ENCODE results near the gene PIP5K1C. TPM values are rescaled to one million over a fixed set of nuclear protein-coding genes. Genes with fewer than 3 reads are reported as not detected.

PIP5K1C gene
- polyA plus RNA-seq, 1 donor (not counting 4 experiments of a cell fraction or from before 2014, with no cell fraction given) = 3.6 TPM

- dilution Hi-C loops (cut with MboI; ENCODE audit: extremely low pct_ligation_motif_present, low sequenced_read_pairs) = no loop called here
- no peak overlapping the region for H3K27ac ChIP-seq (ENCODE audit: control insufficient read depth, insufficient read depth, low read length)
- H3K9me1 ChIP-seq (ENCODE audit: control insufficient read depth, extremely low read depth, insufficient read depth, low read length) = no peaks in the 10 kb centered on the region
- H3K9ac ChIP-seq (ENCODE audit: control insufficient read depth, extremely low read depth, insufficient read depth, low read length) = no peak overlapping the region
- H3K36me3 ChIP-seq (ENCODE audit: control insufficient read depth in 2 of 2, extremely low read depth in 1 of 2, insufficient read depth in 2 of 2, low read length in 2 of 2) = peaks cover 0 to 3% of the 10 kb centered on the region in 2 experiments
- peaks cover 10% of the 10 kb centered on the region for H4K20me1 ChIP-seq (ENCODE audit: control insufficient read depth, extremely low read depth, insufficient read depth, low read length)
- FAIRE-seq = no peak
- TF ChIP-seq EZH2 (IDR thresholded peaks at IDR 0.05; ENCODE audit: low read length) = no peak
- no peak for TF ChIP-seq CTCF (optimal IDR thresholded peaks at IDR 0.05 in 1 of 3, IDR thresholded peaks at IDR 0.05 in 1 of 3, conservative IDR thresholded peaks at IDR 0.05 in 1 of 3; ENCODE audit: extremely low read depth in 1 of 3, insufficient read depth in 2 of 3, low read length in 3 of 3)
- peaks cover 13% of the 10 kb centered on the region for H3K79me2 ChIP-seq (ENCODE audit: control insufficient read depth, insufficient read depth, low read length)
- peaks cover 3% of the 10 kb centered on the region for H3K9me3 ChIP-seq (ENCODE audit: control insufficient read depth, low read depth, low read length)
- no peak overlapping the region for H2AFZ ChIP-seq (ENCODE audit: control insufficient read depth, low read length)
- peaks cover 6% of the 10 kb centered on the region for H3K4me1 ChIP-seq (ENCODE audit: control insufficient read depth, extremely low read depth, insufficient read depth, low read length)
- no peak overlapping the region for H3K4me3 ChIP-seq (ENCODE audit: control insufficient read depth in 2 of 3, extremely low read depth in 1 of 3, insufficient read depth in 2 of 3, low read depth in 1 of 3, low read length in 3 of 3)
- H3K4me2 ChIP-seq (ENCODE audit: control insufficient read depth, extremely low read depth, insufficient read depth, low read depth, low read length) = no peak overlapping the region
- H3K27me3 ChIP-seq (ENCODE audit: control insufficient read depth, extremely low read depth, insufficient read depth, low read length) = no peaks in the 10 kb centered on the region
- no peak for DNase-seq (ENCODE audit: low read depth, low spot score)
These were observed 15.4 kb downstream of the PIP5K1C start for GRCh38 chr19:3684817-3685410.

DNA sequence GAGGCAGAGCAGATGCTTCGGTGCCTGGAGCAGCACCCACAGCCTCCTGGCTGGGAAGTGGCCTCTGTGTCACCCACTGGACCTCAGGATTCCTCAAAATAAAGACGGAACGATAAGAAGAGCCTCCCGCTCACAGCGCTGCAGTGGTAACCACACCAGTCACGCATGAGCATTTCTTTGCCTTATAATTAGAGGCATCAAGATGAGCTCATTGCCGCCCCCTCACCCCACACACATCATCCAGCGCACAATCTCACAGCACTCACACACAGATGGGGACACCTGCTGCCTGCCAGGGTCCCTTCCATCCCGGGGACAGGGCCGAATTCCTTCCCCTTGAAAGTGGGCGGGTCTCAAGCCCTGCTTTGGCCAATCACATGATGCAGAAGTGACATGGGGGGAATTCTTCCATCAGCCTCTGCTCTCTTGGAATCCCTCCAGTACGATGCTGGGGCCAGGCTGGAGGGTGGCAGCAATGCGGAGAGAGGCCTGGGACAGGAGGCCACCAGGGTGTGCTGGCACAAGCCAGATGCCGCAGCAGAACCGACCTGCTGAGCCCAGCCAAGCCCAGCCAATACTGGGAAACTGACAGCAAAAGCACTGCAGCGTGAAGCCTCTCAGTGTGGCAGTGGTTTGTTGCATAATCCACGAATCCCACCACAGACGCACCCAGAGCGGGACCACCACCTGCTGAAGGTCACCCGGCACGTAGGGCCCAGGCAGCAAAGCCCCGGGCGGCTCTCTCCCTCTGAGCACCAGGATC lies 16.0 kb downstream of the PIP5K1C start:
- no peak overlapping the region for H3K4me3 ChIP-seq (ENCODE audit: control insufficient read depth in 2 of 3, extremely low read depth in 1 of 3, insufficient read depth in 2 of 3, low read depth in 1 of 3, low read length in 3 of 3)
- dilution Hi-C loops (cut with MboI; ENCODE audit: extremely low pct_ligation_motif_present, low sequenced_read_pairs) = no loop called here
- peaks cover 13% of the 10 kb centered on the region for H4K20me1 ChIP-seq (ENCODE audit: control insufficient read depth, extremely low read depth, insufficient read depth, low read length)
- no peak overlapping the region for H3K4me2 ChIP-seq (ENCODE audit: control insufficient read depth, extremely low read depth, insufficient read depth, low read depth, low read length)
- TF ChIP-seq CTCF (optimal IDR thresholded peaks at IDR 0.05 in 1 of 3, IDR thresholded peaks at IDR 0.05 in 1 of 3, conservative IDR thresholded peaks at IDR 0.05 in 1 of 3; ENCODE audit: extremely low read depth in 1 of 3, insufficient read depth in 2 of 3, low read length in 3 of 3) (no peak), EZH2 (IDR thresholded peaks at IDR 0.05; ENCODE audit: low read length) (no peak)
- peaks cover 3% of the 10 kb centered on the region for H3K9me3 ChIP-seq (ENCODE audit: control insufficient read depth, low read depth, low read length)
- peaks cover 12% of the 10 kb centered on the region for H3K79me2 ChIP-seq (ENCODE audit: control insufficient read depth, insufficient read depth, low read length)
- H3K9ac ChIP-seq (ENCODE audit: control insufficient read depth, extremely low read depth, insufficient read depth, low read length) = no peak overlapping the region
- no peaks in the 10 kb centered on the region for H3K9me1 ChIP-seq (ENCODE audit: control insufficient read depth, extremely low read depth, insufficient read depth, low read length)
- H3K27ac ChIP-seq (ENCODE audit: control insufficient read depth, insufficient read depth, low read length) = no peak overlapping the region
- DNase-seq (ENCODE audit: low read depth, low spot score) (no peak), FAIRE-seq (no peak)
- no peaks in the 10 kb centered on the region for H3K27me3 ChIP-seq (ENCODE audit: control insufficient read depth, extremely low read depth, insufficient read depth, low read length)
- no peak overlapping the region for H2AFZ ChIP-seq (ENCODE audit: control insufficient read depth, low read length)
- peaks cover 6% of the 10 kb centered on the region for H3K4me1 ChIP-seq (ENCODE audit: control insufficient read depth, extremely low read depth, insufficient read depth, low read length)
- H3K36me3 ChIP-seq (ENCODE audit: control insufficient read depth in 2 of 2, extremely low read depth in 1 of 2, insufficient read depth in 2 of 2, low read length in 2 of 2) = peaks cover 0 to 3% of the 10 kb centered on the region in 2 experiments

Measured in keratinocyte (primary cell).